Measurements from ENCODE around the gene LAMA1.

Gene LAMA1

DNA sequence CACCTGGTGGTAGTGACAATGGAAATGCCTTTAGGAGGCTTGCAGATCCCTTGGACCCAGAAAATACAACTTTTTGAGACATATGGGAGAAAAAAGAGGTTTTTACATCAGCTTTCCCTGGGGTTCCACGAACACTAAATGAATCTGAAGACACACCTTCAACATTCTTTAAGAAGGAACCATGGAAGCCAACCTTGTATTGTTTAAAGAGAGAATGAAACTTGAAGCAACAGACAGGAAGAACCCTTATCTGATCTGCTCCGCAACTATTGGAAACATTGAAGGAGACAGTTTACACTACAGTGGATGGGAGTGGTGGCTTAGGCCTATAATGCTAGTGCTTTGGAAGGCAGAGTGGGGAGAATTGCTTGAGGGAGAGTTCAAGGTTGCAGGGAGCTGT lies 190.4 kb downstream of the LAMA1 start:
- TF ChIP-seq, protein P1, sequence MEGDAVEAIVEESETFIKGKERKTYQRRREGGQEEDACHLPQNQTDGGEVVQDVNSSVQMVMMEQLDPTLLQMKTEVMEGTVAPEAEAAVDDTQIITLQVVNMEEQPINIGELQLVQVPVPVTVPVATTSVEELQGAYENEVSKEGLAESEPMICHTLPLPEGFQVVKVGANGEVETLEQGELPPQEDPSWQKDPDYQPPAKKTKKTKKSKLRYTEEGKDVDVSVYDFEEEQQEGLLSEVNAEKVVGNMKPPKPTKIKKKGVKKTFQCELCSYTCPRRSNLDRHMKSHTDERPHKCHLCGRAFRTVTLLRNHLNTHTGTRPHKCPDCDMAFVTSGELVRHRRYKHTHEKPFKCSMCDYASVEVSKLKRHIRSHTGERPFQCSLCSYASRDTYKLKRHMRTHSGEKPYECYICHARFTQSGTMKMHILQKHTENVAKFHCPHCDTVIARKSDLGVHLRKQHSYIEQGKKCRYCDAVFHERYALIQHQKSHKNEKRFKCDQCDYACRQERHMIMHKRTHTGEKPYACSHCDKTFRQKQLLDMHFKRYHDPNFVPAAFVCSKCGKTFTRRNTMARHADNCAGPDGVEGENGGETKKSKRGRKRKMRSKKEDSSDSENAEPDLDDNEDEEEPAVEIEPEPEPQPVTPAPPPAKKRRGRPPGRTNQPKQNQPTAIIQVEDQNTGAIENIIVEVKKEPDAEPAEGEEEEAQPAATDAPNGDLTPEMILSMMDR (conservative IDR thresholded peaks at IDR 0.05; ENCODE audit: low read length): no peak
- TF ChIP-seq EZH2phosphoT487 (IDR thresholded peaks at IDR 0.05; ENCODE audit: borderline replicate concordance): no peak
- no peaks in the 10 kb centered on the region for H3K9me2 ChIP-seq (replicated peaks; ENCODE audit: low read depth, low read length)
- no peaks in the 10 kb centered on the region for H3K9me3 ChIP-seq (ENCODE audit: insufficient read depth, low read depth, low read length)
- H2AFZ ChIP-seq (ENCODE audit: low read length): no peak overlapping the region
- no peaks in the 10 kb centered on the region for H3K4me1 ChIP-seq (ENCODE audit: insufficient read depth, low read length, poor library complexity, severe bottlenecking)
- no peaks in the 10 kb centered on the region for H3K79me2 ChIP-seq (ENCODE audit: insufficient read depth, low read length)
- H3K4me2 ChIP-seq (ENCODE audit: low read depth, low read length, poor library complexity, severe bottlenecking): no peak overlapping the region
- H4K20me1 ChIP-seq (ENCODE audit: insufficient read depth, low read length, poor library complexity, severe bottlenecking): no peaks in the 10 kb centered on the region
- H3F3A ChIP-seq (ENCODE audit: low read depth): no peaks in the 10 kb centered on the region
- H3K4me3 ChIP-seq (ENCODE audit: low read length, poor library complexity, severe bottlenecking): no peak overlapping the region
- no peaks in the 10 kb centered on the region for H3K27me3 ChIP-seq (ENCODE audit: insufficient read depth, low read length, poor library complexity, severe bottlenecking)
- H3K36me3 ChIP-seq (ENCODE audit: insufficient read depth, low read length): no peaks in the 10 kb centered on the region
- no peak overlapping the region for H3K9ac ChIP-seq (ENCODE audit: low read depth, low read length, poor library complexity, severe bottlenecking)

GRCh38 chr18:6923220-6923619 lies 194.4 kb downstream of the LAMA1 start:
- H3K9me2 ChIP-seq (replicated peaks; ENCODE audit: low read depth, low read length): no peaks in the 10 kb centered on the region
- no peak for TF ChIP-seq EZH2phosphoT487 (IDR thresholded peaks at IDR 0.05; ENCODE audit: borderline replicate concordance)
- no peaks in the 10 kb centered on the region for H3K36me3 ChIP-seq (ENCODE audit: insufficient read depth, low read length)
- no peak overlapping the region for H3K4me2 ChIP-seq (ENCODE audit: low read depth, low read length, poor library complexity, severe bottlenecking)
- no peaks in the 10 kb centered on the region for H3K9me3 ChIP-seq (ENCODE audit: insufficient read depth, low read depth, low read length)
- H3K27me3 ChIP-seq (ENCODE audit: insufficient read depth, low read length, poor library complexity, severe bottlenecking): no peaks in the 10 kb centered on the region
- H3K4me1 ChIP-seq (ENCODE audit: insufficient read depth, low read length, poor library complexity, severe bottlenecking): no peaks in the 10 kb centered on the region
- no peaks in the 10 kb centered on the region for H4K20me1 ChIP-seq (ENCODE audit: insufficient read depth, low read length, poor library complexity, severe bottlenecking)
- H3K79me2 ChIP-seq (ENCODE audit: insufficient read depth, low read length): no peaks in the 10 kb centered on the region
- H3K4me3 ChIP-seq (ENCODE audit: low read length, poor library complexity, severe bottlenecking): no peak overlapping the region
- H3F3A ChIP-seq (ENCODE audit: low read depth): no peaks in the 10 kb centered on the region
- no peak overlapping the region for H2AFZ ChIP-seq (ENCODE audit: low read length)
- no peak overlapping the region for H3K9ac ChIP-seq (ENCODE audit: low read depth, low read length, poor library complexity, severe bottlenecking)

GRCh38 chr18:6921571-6921970 lies 196.0 kb downstream of the LAMA1 start:
- no peaks in the 10 kb centered on the region for H3K79me2 ChIP-seq (ENCODE audit: insufficient read depth, low read length)
- no peak overlapping the region for H3K4me3 ChIP-seq (ENCODE audit: low read length, poor library complexity, severe bottlenecking)
- H3K9me2 ChIP-seq (replicated peaks; ENCODE audit: low read depth, low read length): no peaks in the 10 kb centered on the region
- no peak overlapping the region for H3K4me2 ChIP-seq (ENCODE audit: low read depth, low read length, poor library complexity, severe bottlenecking)
- no peaks in the 10 kb centered on the region for H4K20me1 ChIP-seq (ENCODE audit: insufficient read depth, low read length, poor library complexity, severe bottlenecking)
- H3K4me1 ChIP-seq (ENCODE audit: insufficient read depth, low read length, poor library complexity, severe bottlenecking): no peaks in the 10 kb centered on the region
- no peak overlapping the region for H3K9ac ChIP-seq (ENCODE audit: low read depth, low read length, poor library complexity, severe bottlenecking)
- H2AFZ ChIP-seq (ENCODE audit: low read length): no peak overlapping the region
- no peaks in the 10 kb centered on the region for H3K27me3 ChIP-seq (ENCODE audit: insufficient read depth, low read length, poor library complexity, severe bottlenecking)
- H3K9me3 ChIP-seq (ENCODE audit: insufficient read depth, low read depth, low read length): no peaks in the 10 kb centered on the region
- no peak for TF ChIP-seq EZH2phosphoT487 (IDR thresholded peaks at IDR 0.05; ENCODE audit: borderline replicate concordance)
- TF ChIP-seq, protein P1 (conservative IDR thresholded peaks at IDR 0.05; ENCODE audit: low read length): no peak
- no peaks in the 10 kb centered on the region for H3F3A ChIP-seq (ENCODE audit: low read depth)
- no peaks in the 10 kb centered on the region for H3K36me3 ChIP-seq (ENCODE audit: insufficient read depth, low read length)

All from Loucy (cell line).